Activated CD8-positive, alpha-beta memory T cell treated with anti-CD3 and anti-CD28 coated beads for 36 hours (primary cell): Measurements from ENCODE around the gene BEST1. TPM values are rescaled to one million over a fixed set of nuclear protein-coding genes. Genes with fewer than 3 reads are reported as not detected.

ENCODE experiments used
- CTCF ChIA-PET: fragments of 350-600 bp; sonication (Branson Sonifier 250); formaldehyde crosslinking; loops from one replicate; lab custom pipeline; 2021; ENCODE audit warnings: antibody characterized with exemption; lab: Charles Lee
- POLR2A ChIA-PET: fragments of 350-600 bp; sonication (Branson Sonifier 250); formaldehyde crosslinking; loops from one replicate; lab custom pipeline; 2021; ENCODE audit warnings: antibody characterized with exemption; lab: Charles Lee
- total RNA-seq, 2 experiments: library from RNA; stranded (reverse); gene quantifications; one replicate each; pipeline ENCODE4 v1.2.3, GENCODE V29; 2021

Gene BEST1
- total RNA-seq = not detected

DNA sequence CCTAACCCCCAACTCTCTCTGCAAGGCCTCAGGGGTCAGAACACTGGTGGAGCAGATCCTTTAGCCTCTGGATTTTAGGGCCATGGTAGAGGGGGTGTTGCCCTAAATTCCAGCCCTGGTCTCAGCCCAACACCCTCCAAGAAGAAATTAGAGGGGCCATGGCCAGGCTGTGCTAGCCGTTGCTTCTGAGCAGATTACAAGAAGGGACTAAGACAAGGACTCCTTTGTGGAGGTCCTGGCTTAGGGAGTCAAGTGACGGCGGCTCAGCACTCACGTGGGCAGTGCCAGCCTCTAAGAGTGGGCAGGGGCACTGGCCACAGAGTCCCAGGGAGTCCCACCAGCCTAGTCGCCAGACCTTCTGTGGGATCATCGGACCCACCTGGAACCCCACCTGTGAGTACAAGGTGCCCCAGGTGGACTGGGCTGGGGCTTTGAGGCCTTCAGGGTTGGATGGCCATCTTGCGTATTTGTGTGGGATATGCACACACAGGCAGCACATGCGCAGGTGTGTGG lies at the start of gene BEST1:
Gene BEST1 (plus strand): TSS at position 317 of the 513 bp plus-strand sequence. CDS start 1,456 bp downstream, outside the sequence.
- ChIA-PET POLR2A (no interaction called here), CTCF (interaction anchor here (0.5 to 7.6 kb wide), 5 partner anchors 51 to 217 kb away, joined by 3 to 92 read pairs (median 5); no protein-coding TSS in a partner anchor)

- POLR2A ChIA-PET = no interaction called here
- CTCF ChIA-PET = interaction anchor here (2.1 to 6.8 kb wide), 3 partner anchors 47 to 208 kb away, joined by 8 to 92 read pairs (median 87); partner anchors contain the start of gene BEST1
Measured at GRCh38 chr11:61901397-61901796, 48.8 kb upstream of the BEST1 start.

DNA sequence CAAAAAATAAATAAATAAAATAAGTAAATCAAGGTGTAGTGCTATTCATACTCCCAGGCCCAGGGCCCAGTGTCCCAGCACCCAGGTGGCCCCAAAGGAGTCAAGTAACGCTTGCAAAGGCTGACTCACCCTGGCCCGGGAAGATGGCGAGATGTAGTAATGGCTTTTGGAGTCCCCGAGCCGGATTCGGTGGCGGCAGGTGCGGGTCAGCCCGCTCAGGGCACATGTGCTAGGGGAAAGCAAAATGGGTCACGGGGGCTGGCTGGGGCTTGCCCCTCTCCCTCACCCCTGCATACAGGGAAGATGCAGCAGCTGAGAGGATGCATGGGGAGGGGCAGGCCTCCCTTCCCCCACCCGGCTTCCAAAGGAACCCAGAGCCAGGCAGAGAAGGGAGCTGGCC lies 47.8 kb upstream of the BEST1 start:
- CTCF ChIA-PET = interaction anchor here (1.2 to 2.1 kb wide), 3 partner anchors 45 to 180 kb away, joined by 3 to 8 read pairs (median 3); no protein-coding TSS in a partner anchor
- POLR2A ChIA-PET = no interaction called here

GRCh38 chr11:61903845-61904244 lies 46.3 kb upstream of the BEST1 start:
- POLR2A ChIA-PET = no interaction called here
- CTCF ChIA-PET = interaction anchor here (0.5 to 2.0 kb wide), 4 partner anchors 26 to 206 kb away, joined by 3 to 5 read pairs (median 3); no protein-coding TSS in a partner anchor

GRCh38 chr11:61904539-61905048 lies 45.6 kb upstream of the BEST1 start:
- ChIA-PET POLR2A (no interaction called here), CTCF (interaction anchor here (1.1 to 2.0 kb wide), 4 partner anchors 34 to 205 kb away, joined by 3 to 5 read pairs (median 4); no protein-coding TSS in a partner anchor)

GRCh38 chr11:61905067-61905696 lies 45.0 kb upstream of the BEST1 start:
- ChIA-PET CTCF (interaction anchor here (1.1 to 2.0 kb wide), 3 partner anchors 34 to 203 kb away, joined by 3 to 5 read pairs (median 5); no protein-coding TSS in a partner anchor), POLR2A (no interaction called here)

DNA sequence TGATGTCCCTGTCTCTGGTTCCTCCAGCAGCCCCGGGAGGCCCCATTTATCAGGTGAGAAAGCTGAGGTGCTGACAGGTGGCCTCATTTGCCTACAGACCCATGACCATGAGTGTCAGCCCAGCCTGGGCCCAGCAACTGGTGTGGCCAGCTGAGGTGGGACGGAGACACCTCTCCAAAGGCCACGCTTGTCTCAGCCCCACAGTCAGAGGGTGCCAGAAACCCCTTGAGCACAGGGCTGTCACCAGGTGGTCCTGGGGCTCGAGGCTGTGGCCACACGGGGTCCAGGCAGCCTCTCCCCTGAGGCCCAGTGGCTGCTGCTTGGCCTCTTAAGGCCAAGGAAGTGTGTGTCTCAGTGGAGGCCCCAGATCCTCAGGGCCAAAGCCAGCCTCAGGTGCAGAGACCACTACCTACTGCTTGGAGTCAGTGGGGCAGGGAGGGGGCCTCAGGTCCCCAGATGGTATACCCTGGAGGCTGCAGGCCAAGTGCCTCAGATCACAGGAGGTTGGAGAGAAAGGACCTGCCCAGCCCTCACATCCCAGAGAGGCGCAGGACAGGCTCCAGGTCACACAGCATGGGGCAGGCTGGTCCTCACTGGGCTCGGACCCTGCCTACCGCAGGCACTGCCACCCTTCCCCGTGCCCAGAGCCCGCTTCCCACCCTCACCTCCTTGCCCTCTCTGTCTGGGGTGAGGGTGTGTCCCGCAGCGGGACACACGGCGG lies 44.2 kb upstream of the BEST1 start:
- ChIA-PET CTCF (interaction anchor here (1.9 kb wide), 1 partner anchor 202 kb away, joined by 5 read pairs; no protein-coding TSS in a partner anchor), POLR2A (no interaction called here)

GRCh38 chr11:61906522-61906909 lies 43.6 kb upstream of the BEST1 start:
- POLR2A ChIA-PET = no interaction called here
- CTCF ChIA-PET = interaction anchor here (3.2 kb wide), 1 partner anchor 8 kb away, joined by 14 read pairs; no protein-coding TSS in a partner anchor

DNA sequence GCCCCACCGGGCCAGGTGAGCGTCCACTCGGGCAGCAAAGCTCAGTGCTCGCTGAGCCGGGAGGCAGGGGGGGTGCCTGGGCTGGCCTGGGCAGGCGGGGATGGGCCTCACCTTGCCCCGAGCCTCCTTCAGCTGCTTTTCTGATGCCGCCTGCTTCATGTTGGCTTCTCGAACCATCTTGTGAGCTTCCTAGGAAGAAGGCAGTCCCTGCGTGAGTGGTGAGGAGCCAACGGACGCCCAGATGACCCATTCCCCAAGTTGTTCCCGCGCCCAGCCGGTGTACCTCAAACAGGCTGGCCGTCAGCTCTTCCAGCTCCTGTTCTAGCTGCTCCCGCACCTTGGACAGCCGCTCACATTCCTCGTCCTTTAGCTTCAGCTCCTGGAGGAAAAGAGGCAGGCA lies 42.9 kb upstream of the BEST1 start:
- CTCF ChIA-PET = interaction anchor here (0.8 to 3.2 kb wide), 2 partner anchors 8 to 10 kb away, joined by 3 to 14 read pairs; no protein-coding TSS in a partner anchor
- POLR2A ChIA-PET = no interaction called here

DNA sequence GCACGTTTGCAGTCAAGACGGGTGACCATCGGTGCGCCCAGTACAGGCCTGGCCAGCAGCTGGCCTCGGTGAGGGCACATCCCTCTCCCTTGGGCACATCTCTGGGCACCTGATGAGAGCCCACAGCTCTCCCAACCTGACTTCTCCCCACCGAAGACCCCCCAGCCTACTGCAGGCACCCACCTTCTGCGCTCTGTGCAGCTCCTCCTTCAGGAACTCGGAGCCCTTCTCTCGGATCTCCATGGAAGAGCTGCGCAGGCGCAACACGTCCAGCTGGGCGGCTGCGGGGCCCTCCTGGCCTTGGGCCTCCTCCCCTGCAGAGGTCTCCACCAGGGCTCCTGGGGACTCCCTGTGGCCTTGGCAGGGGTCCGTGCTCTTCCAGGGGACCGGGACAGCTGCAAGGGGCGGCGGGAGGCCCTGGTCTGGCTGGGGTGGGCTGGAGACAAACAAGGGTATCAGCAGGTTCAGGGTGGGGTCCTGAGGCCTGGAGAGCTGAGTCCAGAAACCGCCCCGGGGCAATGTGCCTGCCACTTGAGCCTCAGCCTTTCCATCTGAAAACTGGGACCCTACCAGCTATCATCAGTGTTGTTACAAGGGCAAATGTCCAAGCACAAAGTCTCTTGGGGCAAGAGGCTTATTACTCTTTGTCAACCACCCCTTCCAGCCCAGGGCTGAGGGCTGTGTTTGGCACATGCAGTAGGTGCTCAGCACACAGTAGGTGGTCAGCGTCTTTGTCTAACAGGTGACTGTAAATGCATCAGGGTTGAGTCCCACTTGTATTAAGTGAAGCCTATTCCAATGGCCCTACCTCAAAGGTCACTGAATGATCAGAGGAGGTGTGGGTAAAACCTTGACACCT lies 42.1 kb upstream of the BEST1 start:
- CTCF ChIA-PET = interaction anchor here (0.8 to 3.2 kb wide), 2 partner anchors 9 to 11 kb away, joined by 3 to 14 read pairs; no protein-coding TSS in a partner anchor
- POLR2A ChIA-PET = no interaction called here

DNA sequence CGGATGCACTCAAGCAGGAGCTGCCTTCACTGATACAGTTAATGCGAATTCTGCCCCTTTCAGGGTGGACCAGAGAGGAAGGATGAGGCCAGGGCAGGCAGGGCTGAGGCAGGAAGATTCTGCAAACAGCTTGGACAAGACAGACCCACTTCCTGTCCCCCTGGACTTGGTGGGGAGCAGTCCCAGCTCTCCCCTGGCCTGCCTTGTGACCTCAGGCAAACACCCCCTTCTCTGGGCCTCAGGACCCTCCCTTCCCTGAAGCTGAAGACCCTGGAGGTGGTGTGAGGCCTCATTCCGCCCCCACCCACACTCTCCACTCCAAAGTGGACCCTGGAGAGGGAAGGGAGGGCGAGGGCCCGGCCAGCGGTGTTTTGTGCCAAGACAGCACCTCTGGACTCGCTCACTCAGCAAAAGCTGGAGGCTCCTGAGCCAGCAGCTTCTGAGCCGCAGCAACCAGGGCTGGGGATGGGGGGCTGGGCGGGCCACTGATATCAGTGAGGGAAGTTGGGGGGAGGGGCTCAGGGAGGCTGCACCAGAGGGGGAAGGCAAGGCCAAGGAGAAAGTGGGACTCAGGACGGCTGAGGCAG lies 41.3 kb upstream of the BEST1 start:
- CTCF ChIA-PET = interaction anchor here (3.2 kb wide), 1 partner anchor 10 kb away, joined by 14 read pairs; no protein-coding TSS in a partner anchor
- POLR2A ChIA-PET = no interaction called here

DNA sequence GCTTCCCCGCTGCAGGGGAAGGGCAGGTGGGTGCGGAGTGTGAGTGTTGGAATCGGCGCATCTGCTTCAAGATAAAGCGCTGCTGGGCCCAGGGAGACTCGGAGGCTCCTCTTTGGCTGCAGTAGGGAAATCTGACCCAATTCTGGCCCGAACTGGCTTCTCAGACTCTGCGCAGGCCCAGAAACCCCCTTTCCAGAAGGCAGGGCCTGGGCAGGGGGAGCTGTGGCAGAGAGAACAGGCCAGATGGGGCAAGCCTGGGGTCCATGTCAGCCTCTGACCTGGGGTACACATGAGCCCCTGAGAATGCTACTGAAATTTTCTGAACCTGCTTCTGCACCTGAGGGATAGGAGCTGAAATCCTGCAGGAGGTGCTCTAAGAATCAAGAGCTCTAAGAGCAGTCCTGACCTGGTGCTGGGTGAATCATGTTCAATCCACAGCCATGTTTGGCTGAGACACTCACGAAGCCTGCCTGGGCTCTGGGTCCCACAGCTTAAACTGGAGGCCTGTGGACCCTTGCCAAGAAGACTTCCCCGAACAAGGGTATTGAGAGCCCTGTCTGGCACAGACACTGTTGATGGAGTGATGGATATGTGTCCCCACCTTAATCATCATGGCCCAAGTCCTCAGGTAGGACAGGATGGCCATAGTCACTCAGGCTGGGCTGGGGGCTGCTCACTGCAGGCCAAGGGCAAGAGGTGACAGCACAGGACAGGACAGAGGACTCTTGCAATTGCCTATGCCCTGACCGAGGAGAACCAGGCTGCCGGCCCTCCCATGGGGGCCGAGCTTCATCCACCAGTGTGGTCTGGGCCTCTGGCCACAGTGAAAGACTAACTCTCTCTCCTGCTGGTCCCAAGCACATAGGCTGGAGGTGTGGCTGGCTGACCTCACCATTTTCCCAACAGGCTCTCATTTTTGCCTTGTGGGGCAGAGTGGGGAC lies 39.7 kb upstream of the BEST1 start:
- CTCF ChIA-PET = no interaction called here
- POLR2A ChIA-PET = no interaction called here

- POLR2A ChIA-PET = no interaction called here
- CTCF ChIA-PET = no interaction called here
Measured at GRCh38 chr11:61911128-61911700, 38.9 kb upstream of the BEST1 start.

- CTCF ChIA-PET = no interaction called here
Measured at GRCh38 chr11:61911701-61912529, 38.2 kb upstream of the BEST1 start.

DNA sequence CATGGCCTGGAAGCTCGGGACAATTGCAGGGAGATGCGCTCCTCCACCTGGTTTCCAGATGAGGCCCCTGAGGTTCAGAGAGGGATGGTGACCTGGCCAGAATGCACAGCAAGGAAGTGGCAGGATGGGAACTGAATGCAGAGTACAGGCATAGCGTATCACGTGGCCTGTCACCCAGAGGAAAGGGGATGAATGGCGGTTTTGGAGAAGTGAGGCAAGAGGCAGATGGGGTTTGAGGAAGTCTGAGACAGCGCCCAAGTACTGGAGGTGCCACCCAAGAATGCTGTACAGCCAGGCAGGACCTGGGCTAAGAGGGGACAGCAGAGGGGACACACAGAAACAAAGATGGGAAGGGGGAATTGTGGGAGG lies 37.6 kb upstream of the BEST1 start:
- POLR2A ChIA-PET = no interaction called here
- CTCF ChIA-PET = no interaction called here

More at GRCh38 chr11:61911701-61912529, 38.2 kb upstream of the BEST1 start:
- POLR2A ChIA-PET = no interaction called here
